ENCODE data around the gene DMRT1.
"Not testable (repeated sequence)": the region's sequence is repeated elsewhere in the genome, so short reads cannot be mapped to it uniquely, and the experiment has no call there.

The DMRT1 gene

DNA sequence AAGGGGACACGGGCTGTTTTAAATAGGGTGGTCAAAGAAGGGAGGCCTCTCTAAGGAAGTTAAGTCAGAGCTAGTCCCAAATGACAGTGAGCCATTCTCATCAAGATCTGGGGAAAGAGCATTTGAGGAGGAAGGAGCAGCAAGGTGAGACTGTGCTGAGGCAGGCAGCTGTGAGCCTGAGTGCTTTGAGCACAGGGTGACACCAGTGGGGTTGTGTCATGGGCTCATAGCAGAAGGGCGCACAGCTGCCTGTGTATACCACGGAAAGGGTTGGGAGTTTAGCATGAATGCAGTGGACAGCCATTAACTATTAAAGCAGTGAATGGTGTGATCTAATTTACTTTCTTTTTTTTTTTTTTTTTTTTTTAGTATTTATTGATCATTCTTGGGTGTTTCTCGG is 19.2 kb downstream of the DMRT1 start:
- DNase-seq, result no peak

DNA sequence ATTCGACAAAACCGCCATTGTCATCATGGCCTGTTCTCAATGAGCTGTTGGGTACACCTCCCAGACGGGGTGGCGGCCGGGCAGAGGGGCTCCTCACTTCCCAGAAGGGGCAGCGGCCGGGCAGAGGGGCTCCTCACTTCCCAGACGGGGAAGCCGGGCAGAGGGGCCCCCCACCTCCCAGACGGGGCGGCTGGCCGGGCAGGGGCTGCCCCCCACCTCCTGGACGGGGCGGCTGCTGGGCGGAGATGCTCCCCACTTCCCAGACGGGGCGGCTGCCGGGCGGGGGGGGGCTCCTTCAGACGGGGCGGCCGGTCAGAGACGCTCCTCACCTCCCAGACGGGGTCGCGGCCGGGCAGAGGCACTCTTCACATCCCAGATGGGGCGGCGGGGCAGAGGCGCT is 20.0 kb downstream of the DMRT1 start:
- DNase-seq, result not testable (repeated sequence)

DNA sequence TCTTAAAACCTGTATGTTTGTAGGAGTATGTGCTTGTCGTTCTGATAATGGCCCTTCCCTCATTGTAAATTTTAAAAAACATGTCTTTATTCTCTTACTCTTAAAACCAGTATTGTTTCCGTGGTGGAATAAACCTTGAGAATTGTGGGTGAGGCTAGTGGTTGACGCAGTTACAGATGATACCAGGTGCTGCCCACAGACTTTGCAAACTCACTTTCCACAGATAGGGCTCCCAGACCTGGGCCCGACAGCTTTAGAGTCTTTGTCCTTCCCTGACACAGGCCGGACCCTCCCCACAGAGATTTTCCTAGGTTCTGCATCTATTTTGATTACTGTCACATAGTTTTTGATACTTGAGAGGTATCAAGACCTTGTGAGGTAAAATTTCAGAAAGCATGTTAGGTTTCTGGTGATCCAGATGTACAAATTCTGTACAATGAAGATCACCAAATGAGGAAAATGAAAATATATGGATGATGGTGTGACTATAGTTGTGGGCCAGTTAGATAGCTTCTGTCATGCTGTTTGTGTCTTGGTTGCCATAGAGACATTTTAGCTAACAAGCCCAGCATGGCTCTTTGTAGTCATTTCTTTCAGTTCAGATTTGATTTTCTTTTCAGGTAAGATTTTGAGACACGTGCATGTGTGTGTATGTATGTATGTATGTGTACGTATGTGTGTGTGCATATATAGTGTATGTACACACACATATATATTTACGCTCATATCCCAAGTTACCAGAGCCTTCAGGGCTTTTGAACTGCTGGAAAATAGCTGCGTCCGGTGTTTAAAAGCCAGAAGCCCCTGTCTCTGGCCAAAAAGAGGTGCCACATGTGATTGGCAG is 33.8 kb downstream of the DMRT1 start:
- DNase-seq, result no peak

DNA sequence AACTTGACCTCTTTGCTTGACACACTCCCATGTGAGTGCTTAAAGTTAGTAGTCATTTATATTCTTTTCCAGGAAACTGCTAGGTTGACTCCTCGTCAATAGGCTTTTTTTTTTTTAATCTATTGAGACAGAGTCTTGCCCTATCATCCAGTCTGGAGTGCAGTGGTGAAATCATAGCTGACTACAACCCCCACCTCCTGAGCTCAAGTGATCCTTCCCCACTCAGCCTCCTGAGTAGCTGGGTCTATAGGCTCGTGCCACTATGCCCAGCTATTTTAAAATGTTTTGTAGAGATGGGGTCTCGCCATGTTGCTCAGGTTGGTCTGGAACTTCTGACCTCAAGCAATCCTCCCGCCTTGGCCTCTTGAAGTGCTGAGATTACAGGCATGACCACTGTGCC is 34.9 kb downstream of the DMRT1 start:
- DNase-seq, result no peak

DNA sequence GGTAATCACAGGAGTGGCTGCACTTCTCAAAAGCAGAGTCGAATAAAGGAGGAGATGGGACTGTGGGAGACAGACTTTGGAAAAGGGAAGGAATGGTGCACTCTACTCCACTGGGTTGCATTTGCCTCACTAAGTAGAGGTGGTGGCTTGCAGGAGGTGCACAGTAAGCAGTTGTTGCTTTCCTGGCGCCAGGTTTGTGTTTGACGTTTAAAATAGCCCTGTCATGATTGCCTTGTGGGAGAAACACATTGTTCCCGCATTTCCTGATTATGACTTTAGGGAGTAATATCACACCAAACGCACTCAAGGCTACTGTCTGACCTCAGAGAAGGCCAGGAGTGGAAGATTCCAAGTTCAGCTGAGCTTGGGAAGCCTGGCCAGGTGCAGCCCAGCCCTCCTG is 36.7 kb downstream of the DMRT1 start:
- no peak for DNase-seq

DNA sequence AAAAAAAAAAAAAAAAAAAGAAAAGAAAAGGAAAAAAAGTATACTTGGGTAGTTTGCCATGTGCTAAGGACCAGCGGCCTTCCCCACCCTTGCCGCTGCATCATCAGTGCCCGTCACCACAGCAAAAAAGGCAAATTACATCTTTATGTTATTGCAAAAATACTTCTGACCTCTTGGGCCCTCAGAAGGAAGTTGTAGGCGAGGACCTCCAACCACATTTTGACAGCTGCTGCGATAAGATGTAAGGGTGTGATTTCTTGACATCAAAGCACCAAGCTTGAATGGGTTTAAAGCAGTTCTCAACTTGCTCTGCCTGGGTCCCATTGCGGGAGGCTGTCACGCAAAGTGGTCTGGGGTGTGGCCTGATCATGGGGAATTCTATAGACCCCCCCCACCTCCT is 39.2 kb downstream of the DMRT1 start:
- DNase-seq, result no peak

DNA sequence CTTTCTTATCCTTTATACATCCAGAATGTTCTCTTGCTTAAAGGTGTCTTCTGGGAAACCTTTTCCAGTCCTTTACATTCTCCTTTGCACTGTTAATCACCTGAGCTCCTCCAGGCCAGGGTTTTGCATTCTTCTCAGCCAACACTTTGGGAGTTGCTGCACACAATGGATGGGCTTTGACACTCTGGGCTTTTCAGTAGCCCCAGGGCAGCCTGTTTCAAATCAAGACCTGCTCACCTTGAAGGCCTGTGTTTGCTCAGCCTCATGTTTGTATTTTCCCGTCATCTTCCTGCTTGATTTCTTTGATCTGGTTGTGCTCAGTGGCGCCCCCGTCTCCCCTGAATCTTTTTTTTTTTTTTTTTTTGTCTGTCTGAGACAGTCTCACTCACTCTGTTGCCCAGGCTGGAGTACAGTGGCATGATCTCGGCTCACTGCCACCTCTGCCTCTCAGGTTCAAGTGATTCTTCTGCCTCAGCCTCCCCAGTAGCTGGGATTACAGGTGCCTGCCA is 41.0 kb downstream of the DMRT1 start:
- no peak for DNase-seq

DNA sequence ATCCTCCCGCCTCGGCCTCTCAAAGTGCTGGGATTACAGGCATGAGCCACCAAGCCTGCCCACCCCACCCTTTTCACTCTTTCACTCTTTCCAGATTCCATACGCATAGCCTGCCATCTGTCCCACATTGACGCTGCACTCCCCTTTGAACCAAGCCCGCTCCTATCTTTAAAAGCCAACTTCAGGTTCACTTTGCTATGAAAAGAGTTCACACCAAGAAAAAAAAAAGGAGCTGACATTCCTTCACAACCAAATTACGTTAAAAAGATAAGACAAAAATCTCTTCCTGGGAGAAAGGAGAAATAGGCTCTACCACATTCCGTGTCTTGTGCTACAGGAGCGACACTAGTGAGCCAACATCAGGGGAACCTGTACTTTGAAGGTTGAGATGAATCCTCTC is 41.5 kb downstream of the DMRT1 start:
- DNase-seq, result no peak

DNA sequence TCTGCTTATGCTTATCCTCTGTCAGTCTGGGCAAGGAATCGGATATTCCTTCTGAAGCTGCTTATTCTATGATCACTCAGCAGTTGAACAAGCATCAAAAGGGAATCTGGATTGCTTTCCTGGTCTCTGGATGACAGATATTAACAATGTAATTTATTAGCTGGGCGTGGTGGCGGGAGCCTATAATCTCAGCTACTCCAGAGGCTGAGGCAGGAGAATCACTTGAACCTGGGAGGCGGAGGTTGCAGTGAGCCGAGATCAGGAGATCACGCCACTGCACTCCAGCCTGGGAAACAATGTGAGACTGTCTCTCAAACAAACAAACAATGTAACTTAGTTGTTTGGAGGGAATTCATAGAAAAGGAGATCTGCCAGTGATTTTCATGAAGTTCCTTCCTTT is 45.4 kb downstream of the DMRT1 start:
- DNase-seq, result no peak

DNA sequence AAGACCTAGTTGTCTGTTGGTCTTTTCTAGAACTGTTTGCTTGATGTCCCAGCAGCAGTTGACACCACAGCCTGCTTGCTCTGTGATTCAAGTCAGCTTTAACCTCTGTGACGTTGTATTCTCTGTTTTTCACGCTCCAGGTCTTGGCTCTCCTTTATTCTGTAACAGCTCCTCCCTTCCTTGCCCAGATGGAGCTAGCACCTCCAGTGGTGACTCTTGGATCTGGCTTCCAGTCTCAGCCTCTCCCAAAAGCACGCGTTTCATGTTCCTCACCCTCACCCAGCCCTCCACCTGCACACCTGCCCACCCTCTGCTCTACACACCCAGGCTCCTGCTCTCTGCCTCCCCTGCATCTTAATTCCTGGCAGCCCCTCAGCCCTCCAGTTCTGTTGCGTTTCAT is 50.6 kb downstream of the DMRT1 start:
- no peak for DNase-seq

DNA sequence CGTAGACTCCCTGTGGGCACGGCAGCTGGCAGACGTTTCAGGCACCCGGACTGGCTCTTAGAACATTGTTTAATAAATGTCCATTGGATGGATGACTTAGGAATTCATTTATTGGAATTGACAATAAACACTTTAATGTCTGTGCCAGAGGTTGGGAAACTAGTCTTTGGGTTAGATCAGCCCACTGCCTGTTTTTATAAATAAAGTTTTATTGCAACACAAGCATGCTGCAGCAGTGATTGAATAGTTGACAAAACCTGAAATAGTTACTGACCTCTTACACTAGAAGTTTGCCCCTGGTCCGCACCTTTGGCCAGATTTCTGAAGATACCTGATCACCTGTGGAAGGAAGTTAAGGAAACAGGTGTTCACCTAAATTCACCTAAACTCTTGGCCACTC is 51.6 kb downstream of the DMRT1 start:
- no peak for DNase-seq

DNA sequence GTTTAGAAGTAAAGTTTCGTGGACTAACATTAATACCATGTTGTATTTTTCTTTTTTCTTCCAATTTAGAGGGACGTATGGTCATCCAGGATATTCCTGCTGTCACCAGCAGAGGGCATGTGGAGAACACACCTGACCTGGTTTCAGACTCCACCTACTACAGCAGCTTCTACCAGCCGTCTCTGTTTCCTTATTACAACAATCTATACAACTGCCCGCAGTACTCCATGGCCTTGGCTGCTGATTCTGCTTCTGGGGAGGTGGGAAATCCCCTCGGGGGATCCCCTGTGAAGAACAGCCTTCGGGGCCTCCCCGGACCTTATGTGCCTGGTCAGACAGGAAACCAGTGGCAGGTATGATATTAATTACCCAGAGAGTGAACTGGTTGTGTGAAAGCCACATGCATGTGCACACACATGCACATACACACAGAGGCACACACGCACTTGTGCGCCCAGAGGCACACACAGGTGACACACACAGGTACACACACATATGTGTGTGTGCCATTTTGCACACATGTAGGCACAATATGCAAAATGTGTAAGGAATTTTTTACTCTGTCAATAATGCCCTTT is 52.4 kb downstream of the DMRT1 start:
- DNase-seq, result peak; percentile 16 to 43

DNA sequence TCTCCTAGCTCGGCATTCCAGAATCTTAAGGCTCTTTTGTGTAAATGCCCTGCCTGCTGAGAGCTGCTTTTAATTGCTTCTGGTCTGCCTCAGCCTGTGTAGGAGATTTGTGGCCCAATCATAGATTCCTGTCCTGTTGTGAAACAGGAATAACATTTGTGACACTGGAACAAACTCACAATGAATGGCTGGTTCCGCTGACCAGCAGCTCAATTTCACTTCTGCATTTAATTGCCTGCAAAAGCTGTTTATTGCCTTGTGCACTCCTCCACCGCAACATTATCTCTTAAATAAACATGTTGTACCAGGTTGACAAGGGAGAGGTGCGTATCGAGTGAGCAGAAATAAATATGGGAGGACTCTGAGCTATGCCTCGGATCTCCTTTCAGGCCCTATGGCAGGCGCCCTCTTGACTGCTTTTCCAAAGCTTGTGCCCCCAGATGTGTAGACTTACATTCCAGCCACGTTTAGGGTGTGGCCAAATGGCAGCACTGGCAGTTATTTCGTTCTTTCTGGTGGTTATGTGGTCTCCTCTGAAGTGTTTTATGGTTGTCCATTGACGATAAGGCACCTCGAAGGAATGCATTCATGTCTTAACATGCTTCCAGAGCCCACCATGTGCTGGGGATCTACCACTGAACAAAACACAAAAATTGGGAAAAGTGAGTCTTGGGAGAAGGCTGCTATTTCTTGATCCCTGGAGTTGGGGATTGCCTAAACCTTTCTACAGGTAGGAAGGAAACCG is 58.1 kb downstream of the DMRT1 start:
- DNase-seq, result no peak

DNA sequence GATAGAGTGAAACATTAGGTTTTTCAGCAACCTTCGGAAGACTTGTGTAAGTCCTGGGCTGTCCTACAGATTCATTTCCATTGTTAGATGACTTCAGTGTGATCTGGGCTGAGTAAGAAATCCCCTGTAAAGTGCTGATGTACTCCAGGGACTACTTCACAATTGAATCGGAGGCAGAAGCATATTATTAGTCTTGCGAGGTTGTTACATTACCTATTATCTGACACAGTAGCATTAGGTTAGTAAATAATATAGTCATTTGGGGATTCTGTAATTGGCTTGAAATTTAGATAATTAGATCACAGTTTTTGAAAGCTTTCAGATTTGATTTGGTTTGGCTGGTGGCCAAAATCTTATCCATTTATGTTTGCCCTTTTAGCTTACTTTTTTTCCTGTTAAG is 62.4 kb downstream of the DMRT1 start:
- DNase-seq, result no peak

DNA sequence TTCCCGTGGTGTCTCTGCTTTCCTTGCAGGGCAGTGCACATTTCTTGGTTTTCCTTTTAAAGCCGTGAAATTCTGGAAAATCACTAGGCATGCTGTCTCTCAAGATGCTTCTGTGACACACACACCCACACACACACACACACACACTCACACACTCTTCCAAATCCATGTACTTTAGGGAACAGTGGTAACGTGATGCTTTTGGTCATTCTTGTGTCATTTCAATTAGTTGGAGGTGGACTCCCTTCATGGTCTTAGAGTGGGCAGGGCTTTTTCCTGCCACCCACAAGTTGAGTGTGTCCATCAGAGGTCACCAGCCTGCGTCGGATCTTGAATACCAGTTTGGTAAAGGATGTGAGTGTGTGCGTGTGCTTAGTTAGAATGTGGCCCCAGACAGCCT is 64.4 kb downstream of the DMRT1 start:
- no peak for DNase-seq

DNA sequence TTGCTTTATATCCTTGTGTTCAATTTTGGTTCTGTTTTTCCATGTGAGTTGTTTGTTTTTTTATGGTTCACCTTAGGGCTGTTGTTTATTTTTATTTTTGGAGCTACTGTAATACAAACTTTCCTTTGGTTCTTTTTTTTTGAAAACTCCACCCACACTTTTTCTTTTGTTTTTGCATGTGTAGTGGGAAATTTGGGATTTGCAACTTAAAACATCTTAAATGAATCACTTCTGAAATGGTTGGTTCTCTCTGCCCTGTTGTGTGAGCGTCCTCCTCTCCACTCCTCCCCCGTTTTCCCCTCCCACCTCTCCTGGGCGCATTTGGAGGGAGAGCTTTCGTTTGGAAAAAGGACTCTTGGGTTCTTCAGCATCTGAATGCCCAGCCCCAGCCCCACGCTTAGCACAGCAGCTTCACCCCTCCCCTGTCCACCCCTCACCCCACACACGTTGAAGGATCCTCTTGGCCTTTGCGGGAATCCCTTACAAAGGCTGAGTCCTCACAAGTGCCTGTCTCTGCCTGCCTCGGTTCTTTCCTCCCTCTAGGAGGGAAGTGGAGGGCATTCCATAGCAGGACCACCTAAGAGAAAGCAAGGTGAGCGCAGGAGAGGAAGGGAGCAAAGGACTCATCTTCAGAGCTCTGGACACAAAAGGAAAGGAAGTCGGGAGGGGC is 67.2 kb downstream of the DMRT1 start:
- no peak for DNase-seq

DNA sequence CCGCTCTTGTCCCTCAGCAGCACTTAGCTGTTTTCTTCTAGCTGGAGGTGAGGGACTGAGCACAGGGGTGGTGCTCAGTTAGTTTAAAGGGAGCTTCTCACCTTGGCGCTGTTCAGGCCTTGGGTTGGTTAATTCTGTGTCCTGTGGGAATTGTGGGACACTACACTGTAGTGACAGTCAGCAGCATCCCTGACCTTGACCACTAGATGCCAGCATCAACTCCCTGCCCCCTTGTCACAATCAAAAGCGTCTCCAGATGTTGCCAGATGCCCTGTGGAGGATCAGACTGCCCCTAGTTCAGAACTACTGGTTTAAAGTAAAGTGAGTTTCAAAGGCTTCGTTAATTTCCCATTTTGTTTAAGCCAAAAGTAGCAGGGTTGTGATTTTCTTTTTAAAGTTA is 69.5 kb downstream of the DMRT1 start:
- DNase-seq, result no peak

DNA sequence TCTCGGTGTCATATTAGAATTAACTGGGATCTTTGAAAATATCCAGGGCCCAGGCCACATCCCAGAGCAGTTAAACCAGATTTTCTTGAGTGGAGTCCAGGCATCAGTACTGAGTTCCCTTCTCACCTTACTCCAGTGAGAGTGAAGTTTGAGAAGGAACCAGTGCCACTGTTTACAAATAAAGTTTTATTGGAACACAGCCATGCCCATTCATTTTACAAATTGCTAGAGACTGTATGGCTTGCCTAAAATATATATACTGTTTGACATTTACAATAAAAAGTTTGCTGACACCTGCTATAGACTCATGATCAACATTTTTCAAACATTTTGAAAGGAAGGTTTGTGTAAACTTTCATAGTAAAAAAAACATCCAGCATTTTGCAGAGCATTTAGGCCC is 71.3 kb downstream of the DMRT1 start:
- no peak for DNase-seq

DNA sequence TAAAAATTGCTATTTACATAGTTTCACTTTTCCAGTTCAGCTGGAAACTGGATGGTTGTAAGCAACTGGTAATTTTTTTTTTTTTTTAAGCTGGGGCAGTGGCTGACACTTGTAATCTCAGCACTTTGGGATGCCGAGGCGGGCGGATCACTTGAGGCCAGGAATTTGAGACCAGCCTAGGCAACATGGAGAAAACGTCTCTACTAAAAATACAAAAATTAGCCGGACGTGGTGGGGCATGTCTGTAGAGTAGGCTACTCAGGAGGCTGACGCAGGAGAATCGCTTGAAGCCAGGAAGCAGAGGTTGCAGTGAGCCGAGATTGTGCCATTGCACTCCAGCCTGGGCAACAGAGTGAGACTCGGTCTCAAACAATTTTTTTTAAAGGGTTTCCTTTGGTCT is 72.0 kb downstream of the DMRT1 start:
- DNase-seq, result not testable (repeated sequence)

DNA sequence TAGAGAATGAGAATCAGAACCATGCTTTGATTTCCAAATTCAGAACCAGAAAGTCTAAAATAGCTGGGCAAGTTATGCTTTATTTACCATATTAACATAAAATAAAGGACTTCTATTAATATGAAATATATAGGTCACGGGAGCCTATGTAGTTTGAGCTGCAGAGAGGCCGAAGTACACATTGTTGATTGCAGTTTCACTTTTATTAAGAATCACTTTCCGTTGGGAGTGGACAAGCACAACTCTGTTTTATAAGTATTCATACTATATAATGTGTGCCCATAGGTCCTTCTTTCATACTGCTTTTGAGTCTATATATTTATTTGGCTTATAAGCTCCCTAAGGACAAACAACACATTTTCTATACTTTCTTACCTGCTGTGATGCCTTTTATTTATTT is 76.2 kb downstream of the DMRT1 start:
- no peak for DNase-seq

DNA sequence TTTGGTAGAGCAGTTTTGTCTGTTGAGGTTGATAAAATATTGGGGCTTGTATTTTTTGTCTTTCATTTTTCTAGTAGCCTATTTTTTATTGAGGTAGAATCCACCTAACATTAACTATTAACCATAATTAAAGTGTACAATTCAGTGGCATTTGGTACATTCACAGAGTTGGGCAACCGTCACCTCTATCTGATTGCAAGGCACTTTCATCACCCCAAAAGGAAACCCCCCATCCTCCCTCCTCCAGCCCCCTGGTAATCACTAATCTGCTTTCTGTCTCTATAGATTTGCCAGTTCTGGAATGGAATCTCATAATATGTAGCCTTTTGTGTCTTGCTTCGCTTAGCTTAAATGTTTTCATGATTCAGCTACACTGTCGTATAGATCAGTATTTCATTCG is 79.4 kb downstream of the DMRT1 start:
- DNase-seq, result no peak

DNA sequence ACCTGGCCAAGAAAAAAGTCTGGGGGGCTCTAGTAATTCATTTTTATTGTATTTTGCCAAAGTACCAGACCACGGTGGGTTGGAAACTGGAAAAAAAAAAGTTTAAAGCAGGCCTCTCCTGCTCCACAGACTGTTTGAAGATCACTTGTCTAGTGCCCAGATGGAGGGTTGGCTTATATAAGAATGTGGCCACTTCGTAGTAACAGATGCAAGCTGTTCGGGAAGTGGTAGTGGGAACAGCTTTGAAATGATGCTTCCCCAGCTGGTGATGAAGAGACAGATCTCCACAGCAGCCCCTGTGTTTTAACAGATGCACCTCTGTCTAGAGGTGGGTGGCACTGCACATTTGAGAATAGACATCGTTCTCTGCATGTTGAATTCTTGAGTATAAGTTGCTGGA is 80.7 kb downstream of the DMRT1 start:
- no peak for DNase-seq

DNA sequence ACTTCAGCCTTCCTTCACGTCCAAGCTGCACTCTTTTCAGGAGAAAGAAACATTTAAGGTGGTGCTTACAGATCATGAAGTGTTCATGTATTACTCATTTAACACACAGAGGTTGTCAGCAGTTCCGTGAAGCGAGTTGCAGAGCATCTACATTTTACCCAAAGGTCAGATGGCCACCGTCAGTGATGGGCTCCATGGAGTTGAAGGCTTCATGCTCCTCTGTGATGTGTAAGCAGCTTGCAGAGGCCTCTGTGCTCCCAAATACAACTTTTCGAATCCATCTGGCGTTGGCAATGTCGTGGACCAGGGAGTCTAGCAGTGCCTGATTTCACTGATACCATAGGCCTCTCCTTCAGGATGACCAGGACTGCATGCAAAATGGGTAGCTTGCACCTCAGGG is 81.2 kb downstream of the DMRT1 start:
- no peak for DNase-seq
